Mesenchymal stem cell (in vitro differentiated cells and primary cell): Measurements from ENCODE around the gene AK6. TPM values are rescaled to one million over a fixed set of nuclear protein-coding genes. Genes with fewer than 3 reads are reported as not detected.
A peak's percentile ranks its signal among the peaks of the same experiment; 100 is the strongest.

ENCODE experiments used
- DNase-seq: peaks from one replicate; pipeline ENCODE4 v3.0.0-alpha.2; 2013
- H2AFZ ChIP-seq: one replicate; pipeline ENCODE4 v1.6.1; 2013; ENCODE audit warnings: low read depth, mild to moderate bottlenecking, control low read depth, inconsistent platforms, low read length, moderate library complexity
- H2AK5ac ChIP-seq: 2 replicates; pipeline ENCODE4 v1.6.1; 2013; ENCODE audit warnings: low read length, moderate library complexity, mild to moderate bottlenecking, inconsistent platforms; ENCODE audit not compliant: severe bottlenecking
- H2BK120ac ChIP-seq: one replicate; pipeline ENCODE4 v1.6.1; 2013; ENCODE audit warnings: low read depth, mild to moderate bottlenecking, inconsistent platforms, low read length, moderate library complexity
- H2BK12ac ChIP-seq, 2 experiments: one replicate each; pipeline ENCODE4 v1.6.1; 2013; ENCODE audit warnings: inconsistent platforms in 2 of 2, low read length in 2 of 2, mild to moderate bottlenecking in 2 of 2, moderate library complexity in 2 of 2, control low read depth in 1 of 2
- H2BK15ac ChIP-seq: one replicate; pipeline ENCODE4 v1.6.1; 2013; ENCODE audit warnings: mild to moderate bottlenecking, low read depth, inconsistent platforms; ENCODE audit not compliant: poor library complexity, severe bottlenecking
- H2BK5ac ChIP-seq: 2 replicates; pipeline ENCODE4 v1.6.1; 2013; ENCODE audit warnings: low read depth, mild to moderate bottlenecking, low read length, control low read depth, inconsistent platforms; ENCODE audit not compliant: poor library complexity, severe bottlenecking
- H3K14ac ChIP-seq, 2 experiments: one replicate each; pipeline ENCODE4 v1.6.1; 2013; ENCODE audit warnings: inconsistent platforms in 2 of 2, low read length in 2 of 2, control low read depth in 1 of 2, mild to moderate bottlenecking in 1 of 2, moderate library complexity in 1 of 2
- H3K18ac ChIP-seq, 2 experiments: one replicate each; pipeline ENCODE4 v1.6.1; 2013; ENCODE audit warnings: inconsistent platforms in 2 of 2, low read length in 2 of 2, control low read depth in 1 of 2, low read depth in 1 of 2, mild to moderate bottlenecking in 1 of 2
- H3K23ac ChIP-seq, 2 experiments: one replicate each; pipeline ENCODE4 v1.6.1; 2013; ENCODE audit warnings: inconsistent platforms in 2 of 2, low read length in 2 of 2, mild to moderate bottlenecking in 2 of 2, moderate library complexity in 2 of 2, control low read depth in 1 of 2
- H3K27ac ChIP-seq: 2 replicates; pipeline ENCODE4 v1.5.1; 2013; ENCODE audit warnings: mild to moderate bottlenecking, moderate library complexity, low read length, control low read depth, inconsistent platforms; ENCODE audit not compliant: poor library complexity, severe bottlenecking
- H3K27me3 ChIP-seq, 2 experiments: 2 replicates each; pipeline versions ENCODE4 v1.6.1 to v1.7.0; 2013; ENCODE audit warnings: low read length in 2 of 2, mild to moderate bottlenecking in 2 of 2, moderate library complexity in 2 of 2, control low read depth in 1 of 2, inconsistent platforms in 1 of 2; ENCODE audit not compliant: control insufficient read depth in 1 of 2, insufficient read depth in 1 of 2
- H3K36me3 ChIP-seq, 2 experiments: 2 replicates each; pipeline versions ENCODE4 v1.6.1 to v1.7.0; 2013; ENCODE audit warnings: low read length in 2 of 2, control low read depth in 1 of 2, inconsistent platforms in 1 of 2, low read depth in 1 of 2, mild to moderate bottlenecking in 1 of 2; ENCODE audit not compliant: insufficient read depth in 2 of 2, control insufficient read depth in 1 of 2
- H3K4ac ChIP-seq, 2 experiments: one replicate each; pipeline ENCODE4 v1.6.1; 2013; ENCODE audit warnings: inconsistent platforms in 2 of 2, low read length in 2 of 2, mild to moderate bottlenecking in 2 of 2, moderate library complexity in 2 of 2, control low read depth in 1 of 2, low read depth in 1 of 2
- H3K4me1 ChIP-seq: 2 replicates; pipeline ENCODE4 v1.6.1; 2013; ENCODE audit warnings: low read depth, low read length, control low read depth; ENCODE audit not compliant: control insufficient read depth, insufficient read depth
- H3K4me2 ChIP-seq: 2 replicates; pipeline ENCODE4 v1.6.1; 2013; ENCODE audit warnings: low read length, mild to moderate bottlenecking, inconsistent platforms; ENCODE audit not compliant: poor library complexity, severe bottlenecking
- H3K4me3 ChIP-seq, 2 experiments: 2 replicates each; pipeline versions ENCODE4 v1.5.1 to v1.7.0; 2013; ENCODE audit warnings: low read length in 2 of 2, mild to moderate bottlenecking in 2 of 2, control low read depth in 1 of 2, low read depth in 1 of 2; ENCODE audit not compliant: insufficient read depth in 1 of 2
- H3K79me1 ChIP-seq: replicated peaks from 2 replicates; pipeline ENCODE4 v1.6.1; 2013; ENCODE audit warnings: mild to moderate bottlenecking, control low read depth, low read length, inconsistent platforms; ENCODE audit not compliant: poor library complexity, severe bottlenecking
- H3K9ac ChIP-seq: 2 replicates; pipeline ENCODE4 v1.7.0; 2013; ENCODE audit warnings: mild to moderate bottlenecking, low read length, moderate library complexity
- H3K9me3 ChIP-seq: 2 replicates; pipeline ENCODE4 v1.7.0; 2013; ENCODE audit warnings: mild to moderate bottlenecking, low read length; ENCODE audit not compliant: control insufficient read depth
- H4K8ac ChIP-seq: one replicate; pipeline ENCODE4 v1.6.1; 2013; ENCODE audit warnings: inconsistent platforms, mild to moderate bottlenecking, low read length, moderate library complexity
- H4K91ac ChIP-seq: one replicate; pipeline ENCODE4 v1.6.1; 2013; ENCODE audit warnings: mild to moderate bottlenecking, low read length, inconsistent platforms
- WGBS: methylation state at CpG from one replicate; pipeline ENCODE4 v1.1.7; 2013; ENCODE audit warnings: mixed read lengths; 5-methylcytosine and 5-hydroxymethylcytosine counted together
- polyA plus RNA-seq, 2 experiments: library from polyadenylated mRNA; stranded (reverse); fragments of 200-250 nt; gene quantifications; one replicate each; pipeline ENCODE4 v1.2.3, GENCODE V29; 2013

AK6 gene
- polyA plus RNA-seq (2013, experiment 1 of 2), result 50.7 TPM
- 58.1 TPM for polyA plus RNA-seq (2013, experiment 2 of 2)

GRCh38 chr5:69369340-69370121, at the start of gene AK6, which contains the start of the genes RAD17 and TAF9:
Gene AK6 (minus strand): TSS chr5:69369520. CDS start chr5:69369490, 30 bp downstream.
Gene RAD17 (plus strand): TSS chr5:69369818. CDS start chr5:69372209, 2,391 bp downstream.
Gene TAF9 (minus strand): TSS chr5:69369520. CDS start chr5:69365737, 3,783 bp downstream.
- peak within 1 kb of the TSS; percentile 98 for H4K8ac ChIP-seq
- H3K4me2 ChIP-seq, result peak within 1 kb of the TSS; percentile 87
- no peak within 1 kb of the TSS for H2BK12ac ChIP-seq
- H3K4ac ChIP-seq, result peak within 1 kb of the TSS; percentile 71 to 85
- peak within 1 kb of the TSS; percentile 99 for H4K91ac ChIP-seq
- H2AK5ac ChIP-seq, result peak within 1 kb of the TSS; percentile 81
- no peaks in the 10 kb centered on the region for H3K27me3 ChIP-seq
- peak within 1 kb of the TSS; percentile 94 to 96 for H3K18ac ChIP-seq
- H2BK15ac ChIP-seq, result peak within 1 kb of the TSS; percentile 97
- peaks cover 6 to 33% of the 10 kb centered on the region in 2 experiments for H3K36me3 ChIP-seq
- no peak within 1 kb of the TSS for H3K23ac ChIP-seq
- H2BK5ac ChIP-seq, result peak within 1 kb of the TSS; percentile 99
- H3K14ac ChIP-seq, result peak within 1 kb of the TSS in 1 of 2 experiments; percentile 60
- H3K4me3 ChIP-seq, result peak within 1 kb of the TSS; percentile 82 to 86
- peaks cover 5% of the 10 kb centered on the region for H3K79me1 ChIP-seq
- under 1% methylated on average over 59 of the region's 66 CpGs for WGBS
- peak within 1 kb of the TSS; percentile 100 for H3K9ac ChIP-seq
- peak within 1 kb of the TSS; percentile 97 for H2BK120ac ChIP-seq
- DNase-seq, result peak; percentile 94
- no peaks in the 10 kb centered on the region for H3K9me3 ChIP-seq
- H3K27ac ChIP-seq, result peak within 1 kb of the TSS; percentile 94
- peaks cover 4% of the 10 kb centered on the region for H3K4me1 ChIP-seq
- H2AFZ ChIP-seq, result peak within 1 kb of the TSS; percentile 82

GRCh38 chr5:69418554-69418953, 49.2 kb upstream of the AK6 start:
- H2BK120ac ChIP-seq, result no peak overlapping the region
- no peaks in the 10 kb centered on the region for H3K9me3 ChIP-seq
- no peak overlapping the region for H3K4me3 ChIP-seq
- H2BK5ac ChIP-seq, result no peak overlapping the region
- no peak for DNase-seq
- no peak overlapping the region for H3K27ac ChIP-seq
- H3K23ac ChIP-seq, result no peak overlapping the region
- H2AK5ac ChIP-seq, result no peak overlapping the region
- no peak overlapping the region for H3K4ac ChIP-seq
- no peak overlapping the region for H3K9ac ChIP-seq
- peaks cover 2% of the 10 kb centered on the region for H3K79me1 ChIP-seq
- H2AFZ ChIP-seq, result no peak overlapping the region
- no peaks in the 10 kb centered on the region for H3K4me1 ChIP-seq
- H3K14ac ChIP-seq, result no peak overlapping the region
- no peak overlapping the region for H2BK12ac ChIP-seq
- H3K27me3 ChIP-seq, result no peaks in the 10 kb centered on the region
- no peak overlapping the region for H3K4me2 ChIP-seq
- no CpG with 5 or more reads among the region's 3 CpGs for WGBS
- H3K36me3 ChIP-seq, result peaks cover 19 to 33% of the 10 kb centered on the region in 2 experiments
- H4K91ac ChIP-seq, result no peak overlapping the region
- no peak overlapping the region for H2BK15ac ChIP-seq
- H4K8ac ChIP-seq, result no peak overlapping the region
- H3K18ac ChIP-seq, result no peak overlapping the region

GRCh38 chr5:69416699-69417098, 47.4 kb upstream of the AK6 start:
- no peaks in the 10 kb centered on the region for H3K9me3 ChIP-seq
- H3K4me3 ChIP-seq, result no peak overlapping the region
- H3K4ac ChIP-seq, result no peak overlapping the region
- H3K4me1 ChIP-seq, result no peaks in the 10 kb centered on the region
- H2BK15ac ChIP-seq, result no peak overlapping the region
- no peak overlapping the region for H3K18ac ChIP-seq
- H4K8ac ChIP-seq, result no peak overlapping the region
- H2AK5ac ChIP-seq, result no peak overlapping the region
- no peak overlapping the region for H3K23ac ChIP-seq
- H4K91ac ChIP-seq, result no peak overlapping the region
- no peak overlapping the region for H3K9ac ChIP-seq
- H3K4me2 ChIP-seq, result no peak overlapping the region
- no peak overlapping the region for H2BK12ac ChIP-seq
- H3K27ac ChIP-seq, result no peak overlapping the region
- H3K36me3 ChIP-seq, result peaks cover 24 to 41% of the 10 kb centered on the region in 2 experiments
- H2BK120ac ChIP-seq, result no peak overlapping the region
- H2AFZ ChIP-seq, result no peak overlapping the region
- DNase-seq, result no peak
- no peak overlapping the region for H2BK5ac ChIP-seq
- H3K27me3 ChIP-seq, result no peaks in the 10 kb centered on the region
- H3K14ac ChIP-seq, result no peak overlapping the region
- peaks cover 2% of the 10 kb centered on the region for H3K79me1 ChIP-seq

DNA sequence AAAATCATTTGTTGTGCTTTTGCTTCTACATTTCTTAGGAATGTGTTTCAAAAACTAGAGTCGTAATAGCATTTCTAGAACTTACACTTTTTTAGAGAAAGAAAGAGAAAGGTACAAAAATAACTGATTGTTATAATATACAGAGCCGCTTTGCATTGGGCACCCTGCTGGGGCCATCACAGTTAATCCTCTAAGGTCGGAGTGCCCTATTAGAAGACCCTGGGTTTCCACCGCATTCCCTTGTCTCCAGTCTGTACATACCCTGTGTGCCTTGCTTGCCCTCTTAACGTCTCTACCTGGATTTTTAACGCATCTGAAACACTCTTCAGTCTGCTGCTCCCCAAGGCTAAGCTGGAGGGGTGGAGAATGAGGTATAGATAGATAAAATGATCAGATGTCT, 46.9 kb upstream of the AK6 start:
- Histone ChIP-seq H3K4me3 (no peak overlapping the region), H2BK15ac (no peak overlapping the region), H3K4me1 (no peaks in the 10 kb centered on the region), H3K9me3 (no peaks in the 10 kb centered on the region), H3K27ac (no peak overlapping the region), H2BK5ac (no peak overlapping the region), H3K9ac (no peak overlapping the region), H3K4me2 (no peak overlapping the region), H4K91ac (no peak overlapping the region), H3K79me1 (peaks cover 2% of the 10 kb centered on the region), H3K23ac (no peak overlapping the region), H3K4ac (no peak overlapping the region), H3K36me3 (peaks cover 24 to 47% of the 10 kb centered on the region in 2 experiments), H2BK12ac (no peak overlapping the region), H3K18ac (no peak overlapping the region), H2AK5ac (no peak overlapping the region), H3K27me3 (no peaks in the 10 kb centered on the region), H3K14ac (no peak overlapping the region), H2BK120ac (no peak overlapping the region), H4K8ac (no peak overlapping the region), H2AFZ (no peak overlapping the region)
- 92% methylated on average over 5 of the region's 6 CpGs for WGBS
- DNase-seq, result no peak
